HG02588 (cell line): ENCODE measurements around the gene TAF4.
"Not testable (repeated sequence)": the region's sequence is repeated elsewhere in the genome, so short reads cannot be mapped to it uniquely, and the experiment has no call there.

Experiments used
- ATAC-seq: cut with Tn5 transposase; IDR thresholded peaks from one replicate; pipeline ENCODE4 v1.9.1; 2021; ENCODE audit warnings: mild to moderate bottlenecking, moderate library complexity; ENCODE audit not compliant: unreplicated experiment

Gene TAF4

GRCh38 chr20:61949714-61950640, 115.7 kb downstream of the TAF4 start:
- ATAC-seq, result no peak

GRCh38 chr20:61949363-61949713, 116.3 kb downstream of the TAF4 start:
- ATAC-seq, result no peak

GRCh38 chr20:61948586-61949362, 116.9 kb downstream of the TAF4 start:
- ATAC-seq, result no peak

GRCh38 chr20:61948056-61948455, 117.6 kb downstream of the TAF4 start:
- ATAC-seq, result not testable (repeated sequence)

GRCh38 chr20:61945495-61945894, 120.2 kb downstream of the TAF4 start:
- ATAC-seq, result not testable (repeated sequence)

- ATAC-seq, result not testable (repeated sequence)
Measured at GRCh38 chr20:61944967-61945366, 120.7 kb downstream of the TAF4 start.

GRCh38 chr20:61942526-61942925, 123.2 kb downstream of the TAF4 start:
- ATAC-seq, result no peak

GRCh38 chr20:61941721-61942405, 123.8 kb downstream of the TAF4 start:
- ATAC-seq, result no peak

GRCh38 chr20:61940976-61941720, 124.5 kb downstream of the TAF4 start:
- no peak for ATAC-seq

GRCh38 chr20:61940491-61940890, 125.2 kb downstream of the TAF4 start:
- ATAC-seq, result no peak

GRCh38 chr20:61939691-61940360, 125.9 kb downstream of the TAF4 start:
- ATAC-seq, result no peak

- ATAC-seq, result no peak
Measured at GRCh38 chr20:61938839-61939690, 126.6 kb downstream of the TAF4 start.

GRCh38 chr20:61937963-61938838, 127.5 kb downstream of the TAF4 start:
- no peak for ATAC-seq

- ATAC-seq, result no peak
Measured at GRCh38 chr20:61937146-61937962, 128.3 kb downstream of the TAF4 start.

- no peak for ATAC-seq
Measured at GRCh38 chr20:61936701-61937131, 129.0 kb downstream of the TAF4 start.

GRCh38 chr20:61935926-61936700, 129.6 kb downstream of the TAF4 start:
- no peak for ATAC-seq
